NOMO-1 treated with DMSO at 0.1 percent for 48 hours (cell line): Measurements from ENCODE around the gene DHRS7B.

Experiments used
- DNase-seq: peaks from one replicate; lab custom pipeline; 2025; ENCODE audit not compliant: unreplicated experiment; lab: John Stamatoyannopoulos, UW

Gene DHRS7B

DNA sequence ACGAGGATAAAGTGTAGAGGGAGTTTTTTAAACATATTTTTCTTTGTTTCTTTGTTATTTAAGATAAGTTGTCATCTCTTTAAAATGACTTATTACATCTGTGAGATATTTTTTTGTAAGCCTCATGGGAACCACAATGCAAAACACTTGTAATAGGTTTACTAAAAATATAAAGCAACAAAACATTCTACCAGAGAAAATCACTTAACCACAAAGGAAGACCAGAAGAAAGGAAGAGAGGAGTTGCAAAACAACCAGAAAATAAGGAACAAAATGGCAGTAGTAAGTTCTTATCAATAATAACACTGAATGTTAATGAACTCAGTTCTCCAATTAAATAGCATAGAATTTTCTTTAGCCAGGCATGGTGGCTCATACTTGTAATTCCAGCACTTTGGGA, 22.9 kb downstream of the DHRS7B start:
- peak; percentile 74 for DNase-seq

DNA sequence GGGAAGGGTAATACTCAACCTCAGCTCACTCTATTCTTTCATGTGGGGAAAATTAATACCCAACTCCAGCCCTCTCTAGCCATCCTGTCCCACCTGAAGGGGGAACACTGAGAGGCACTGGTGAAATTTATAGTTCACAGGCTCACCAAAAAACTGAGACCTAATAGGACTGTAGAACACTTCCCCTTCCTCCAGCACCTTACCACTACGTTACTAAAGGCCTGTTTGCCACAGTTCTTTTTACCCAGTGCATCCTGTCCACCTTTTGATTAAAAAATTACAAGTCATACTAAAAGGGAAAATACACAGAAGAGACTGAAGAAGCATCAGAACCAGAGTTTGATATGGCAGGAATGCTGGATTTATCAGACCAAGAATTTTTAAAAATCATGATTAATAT, 26.0 kb downstream of the DHRS7B start:
- peak; percentile 8 for DNase-seq

DNA sequence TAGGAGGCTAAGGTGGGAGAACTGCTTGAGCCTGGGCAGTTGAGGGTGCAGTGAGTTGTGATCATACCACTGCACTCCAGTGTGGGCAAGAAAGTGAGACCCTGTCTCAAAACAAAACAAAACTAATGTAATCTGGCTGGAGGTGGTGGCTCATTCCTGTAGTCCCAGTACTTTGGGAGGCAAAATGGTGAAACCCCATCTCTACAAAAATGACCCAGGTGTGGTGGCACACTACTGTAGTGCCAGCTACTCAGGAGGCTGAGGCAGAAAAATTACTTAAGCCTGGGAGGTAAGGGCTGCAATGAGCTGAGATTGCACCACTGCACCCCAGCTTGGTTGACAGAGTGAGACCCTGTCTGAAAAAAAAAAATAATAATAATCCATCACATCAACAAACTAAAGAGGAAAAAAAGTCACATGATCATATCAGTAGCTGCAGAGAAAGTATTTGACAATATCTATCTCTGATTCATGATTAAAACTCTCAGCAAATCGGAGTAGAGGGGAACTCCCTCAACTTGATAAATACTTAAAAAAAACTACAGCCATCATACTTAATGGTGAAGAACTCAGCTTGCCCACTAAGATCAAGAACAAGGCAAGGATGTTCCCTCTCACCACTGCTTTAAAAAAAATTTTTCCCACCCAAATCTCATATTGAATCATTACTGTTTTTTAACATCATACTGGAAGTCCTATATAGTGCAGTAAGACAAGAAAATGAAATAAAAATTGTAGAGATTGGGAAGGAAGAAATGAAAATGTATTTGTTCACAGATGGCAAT, 31.0 kb downstream of the DHRS7B start:
- no peak for DNase-seq

DNA sequence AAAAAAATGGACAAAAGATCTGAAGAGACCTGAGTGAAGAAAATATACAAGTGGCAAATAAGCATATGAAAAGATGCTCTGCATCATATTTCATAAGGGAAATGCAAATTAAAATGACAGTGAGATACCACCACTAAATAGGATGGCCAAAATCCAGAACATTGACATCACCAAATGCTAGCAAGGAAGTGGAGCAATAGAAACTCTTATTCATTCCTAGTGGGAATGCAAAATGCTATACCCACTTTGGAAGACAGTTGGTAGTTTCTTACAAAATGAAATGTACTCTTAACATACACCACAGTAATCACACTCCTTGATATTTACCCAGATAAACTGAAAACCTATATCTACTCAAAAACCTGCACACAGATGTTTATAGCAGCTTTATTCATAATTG, 33.6 kb downstream of the DHRS7B start:
- DNase-seq, result no peak

GRCh38 chr17:21161498-21162393, 35.0 kb downstream of the DHRS7B start:
- DNase-seq, result no peak

DNA sequence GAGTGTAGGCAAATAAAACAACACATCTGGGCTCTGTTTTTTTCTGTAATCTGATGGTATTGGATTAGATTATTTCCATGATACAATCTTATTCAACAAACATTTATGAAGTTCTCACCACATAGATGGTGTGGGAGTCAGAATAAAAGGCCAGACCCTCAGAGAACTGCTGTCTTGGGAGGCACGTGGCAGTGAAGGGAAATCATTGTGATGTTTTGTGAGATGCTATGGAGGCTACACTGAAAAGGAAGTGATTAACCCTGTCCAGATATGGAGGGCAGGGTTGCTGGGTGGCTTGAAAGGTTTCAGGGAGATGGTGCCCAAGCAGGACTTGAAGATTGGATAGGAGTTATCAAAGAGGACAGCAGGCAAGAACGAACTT, 35.6 kb downstream of the DHRS7B start:
- DNase-seq, result no peak

GRCh38 chr17:21163101-21163500, 36.3 kb downstream of the DHRS7B start:
- DNase-seq, result no peak

- DNase-seq, result no peak
Observed at GRCh38 chr17:21164216-21164615, 37.5 kb downstream of the DHRS7B start.

DNA sequence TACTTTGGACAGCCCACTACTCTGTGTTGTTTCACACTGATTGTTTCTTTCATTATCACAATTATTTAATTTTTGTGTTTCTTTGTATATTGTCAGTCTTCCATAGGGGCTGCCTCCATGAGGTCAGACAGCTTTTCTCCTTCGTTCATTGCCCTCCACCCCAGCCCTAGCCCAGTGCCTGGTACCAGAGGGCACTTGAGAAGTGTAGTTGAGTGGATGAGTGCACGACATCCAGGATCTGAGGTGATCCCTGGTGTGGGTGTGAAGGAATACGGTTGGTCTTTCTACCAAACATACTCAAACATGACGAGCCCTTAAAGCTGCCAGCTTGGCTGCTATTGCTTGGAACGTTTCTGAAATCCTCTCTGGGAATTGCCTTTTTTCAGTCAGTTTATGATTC, 37.9 kb downstream of the DHRS7B start:
- no peak for DNase-seq

GRCh38 chr17:21165922-21166594, 39.3 kb downstream of the DHRS7B start:
- no peak for DNase-seq

- DNase-seq, result no peak
Observed at GRCh38 chr17:21166595-21167210, 39.9 kb downstream of the DHRS7B start.

- DNase-seq, result no peak
Observed at GRCh38 chr17:21167303-21167702, 40.5 kb downstream of the DHRS7B start.

GRCh38 chr17:21168555-21168865, 41.7 kb downstream of the DHRS7B start:
- DNase-seq, result no peak

DNA sequence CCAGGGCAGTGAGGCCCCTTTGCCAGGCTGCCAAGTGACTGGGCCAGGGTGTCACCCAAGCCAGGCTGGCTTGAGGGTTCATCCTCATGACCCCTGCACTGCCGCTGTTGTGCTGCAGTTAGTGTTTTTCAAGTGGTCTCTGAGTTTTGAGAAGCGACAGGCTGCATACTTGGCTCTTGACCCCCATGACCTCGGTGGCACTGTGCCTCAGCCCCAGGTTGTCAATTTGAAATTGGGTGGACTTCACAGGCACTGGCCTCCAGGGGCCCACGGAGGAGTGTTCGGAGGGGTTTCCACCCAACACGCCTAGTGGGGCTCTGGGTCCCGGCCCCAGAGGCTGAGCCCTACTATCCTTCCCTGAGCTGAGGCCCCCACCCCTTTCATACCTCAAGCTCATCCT, 42.7 kb downstream of the DHRS7B start:
- no peak for DNase-seq

DNA sequence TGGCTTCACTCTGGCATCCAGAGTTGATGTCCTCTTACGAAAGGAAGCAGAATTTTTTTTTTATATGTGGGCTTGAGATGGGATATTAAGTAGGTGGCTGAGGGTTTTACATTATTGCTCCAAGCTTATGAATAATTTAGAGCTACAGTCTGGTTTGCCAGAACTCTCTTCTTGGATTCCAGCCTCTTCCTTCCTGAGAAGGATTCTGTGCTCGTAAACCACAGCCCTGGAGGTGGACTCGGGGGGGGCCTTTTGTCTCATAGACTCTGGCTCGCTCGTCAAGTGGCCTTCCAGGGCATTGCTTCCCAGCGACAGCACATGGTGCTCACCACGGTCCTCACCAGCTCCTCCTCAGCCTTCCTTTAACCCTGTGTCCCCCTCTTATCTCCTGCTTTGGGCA, 44.0 kb downstream of the DHRS7B start:
- DNase-seq, result no peak

DNA sequence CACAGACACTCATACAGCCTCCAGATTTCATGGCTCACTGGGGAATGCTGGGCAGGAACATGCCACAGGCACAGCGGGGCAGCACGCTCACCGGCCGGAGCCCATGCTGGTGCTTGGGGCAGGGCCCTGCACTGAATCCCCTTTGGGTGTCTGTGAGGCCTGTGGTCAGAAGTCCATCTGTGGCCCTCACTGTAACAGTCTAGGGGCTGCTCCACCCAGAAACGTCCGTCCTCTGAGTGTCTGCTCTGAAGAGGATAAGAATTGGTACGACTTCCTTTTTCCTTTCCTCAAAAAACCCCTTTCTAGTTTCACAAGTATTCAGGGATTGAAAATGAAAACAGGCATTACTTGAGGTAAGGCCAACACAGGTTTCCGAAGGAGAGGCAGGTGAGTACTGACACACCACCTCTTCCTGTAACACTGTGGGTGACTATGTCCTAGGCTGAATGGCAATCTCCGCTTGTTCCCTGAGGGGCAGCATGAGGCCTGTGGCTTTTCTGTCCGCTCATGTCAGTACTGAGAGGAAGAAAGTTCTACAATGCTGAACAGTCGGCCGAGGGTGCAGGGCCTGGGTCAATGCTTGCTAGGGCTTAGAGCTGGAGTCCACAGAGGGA, 44.7 kb downstream of the DHRS7B start:
- DNase-seq, result no peak

GRCh38 chr17:21171970-21172510, 45.3 kb downstream of the DHRS7B start:
- DNase-seq, result no peak

DNA sequence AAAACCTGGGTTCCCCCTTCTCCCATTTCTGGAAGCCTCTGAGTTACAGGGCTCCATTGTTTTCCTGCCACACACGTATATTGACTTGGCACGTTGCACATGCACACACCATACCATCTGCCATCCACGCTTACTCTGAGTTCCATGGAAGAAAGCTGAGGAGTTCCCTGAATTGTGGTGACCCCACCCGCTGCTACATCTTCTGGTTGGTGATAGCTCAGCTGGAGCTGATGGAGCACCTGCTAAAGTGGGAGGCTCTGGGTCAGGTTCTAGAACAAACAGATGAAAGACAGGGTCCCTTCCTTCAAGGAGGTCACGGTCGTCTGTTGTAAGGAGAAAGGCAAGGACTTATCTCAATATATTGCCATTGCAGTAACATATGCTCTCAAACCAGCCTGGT, 46.1 kb downstream of the DHRS7B start:
- no peak for DNase-seq

- no peak for DNase-seq
Observed at GRCh38 chr17:21173543-21173942, 46.8 kb downstream of the DHRS7B start.

DNA sequence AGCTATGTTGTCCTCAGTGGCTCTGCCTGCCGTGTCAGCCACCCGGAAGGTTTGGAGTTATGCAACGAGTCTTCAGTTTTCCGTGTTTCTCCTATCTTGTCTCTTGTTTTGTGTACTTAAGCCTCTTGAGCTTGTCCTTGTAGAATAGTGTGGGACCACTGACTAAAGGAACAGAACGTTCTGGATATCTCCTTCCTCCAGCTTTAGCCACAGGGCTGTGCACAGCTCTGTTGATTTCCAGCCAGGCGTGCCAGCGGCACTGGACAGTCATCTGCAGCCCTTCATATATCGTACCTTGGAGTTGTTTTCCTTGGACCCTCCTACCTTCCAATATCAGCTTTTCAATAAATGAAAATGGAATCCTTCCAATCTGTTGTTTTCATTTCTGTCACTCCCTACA, 47.4 kb downstream of the DHRS7B start:
- no peak for DNase-seq

DNA sequence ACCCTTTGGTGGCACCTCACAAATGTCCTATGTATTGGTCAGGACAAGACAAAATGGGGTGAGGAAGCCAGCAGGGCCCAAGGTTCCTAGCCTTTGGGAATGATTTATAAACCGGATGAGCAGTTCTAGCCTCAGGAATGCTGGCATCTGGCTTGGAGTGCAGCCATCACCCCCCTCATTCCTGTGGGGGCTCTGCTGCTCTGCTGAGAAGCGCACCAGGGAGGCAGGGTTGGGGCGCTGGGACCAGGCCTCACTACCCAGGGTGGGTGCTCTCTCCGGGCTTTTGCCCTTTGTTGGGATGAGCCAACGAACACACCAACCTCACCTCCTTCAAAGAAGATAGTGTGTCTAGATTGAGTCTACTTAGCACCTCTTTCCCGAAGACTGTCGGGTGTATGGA, 47.9 kb downstream of the DHRS7B start:
- no peak for DNase-seq
